B cell (primary cell): Measurements from ENCODE around the gene MAN2A2.

Experiments used
- EZH2 ChIP-seq: IDR thresholded peaks from 2 replicates; pipeline ENCODE4 v1.6.1; 2012; ENCODE audit warnings: borderline replicate concordance, low read depth, mild to moderate bottlenecking, moderate library complexity, low read length; ENCODE audit not compliant: insufficient read depth, poor library complexity, severe bottlenecking
- TF ChIP-seq, protein P1 (sequence below): fragments of 200-600 bp; IDR thresholded peaks from one replicate; pipeline ENCODE4 v1.8.0; 2022; ENCODE audit warnings: antibody characterized with exemption, mild to moderate bottlenecking

DNA sequence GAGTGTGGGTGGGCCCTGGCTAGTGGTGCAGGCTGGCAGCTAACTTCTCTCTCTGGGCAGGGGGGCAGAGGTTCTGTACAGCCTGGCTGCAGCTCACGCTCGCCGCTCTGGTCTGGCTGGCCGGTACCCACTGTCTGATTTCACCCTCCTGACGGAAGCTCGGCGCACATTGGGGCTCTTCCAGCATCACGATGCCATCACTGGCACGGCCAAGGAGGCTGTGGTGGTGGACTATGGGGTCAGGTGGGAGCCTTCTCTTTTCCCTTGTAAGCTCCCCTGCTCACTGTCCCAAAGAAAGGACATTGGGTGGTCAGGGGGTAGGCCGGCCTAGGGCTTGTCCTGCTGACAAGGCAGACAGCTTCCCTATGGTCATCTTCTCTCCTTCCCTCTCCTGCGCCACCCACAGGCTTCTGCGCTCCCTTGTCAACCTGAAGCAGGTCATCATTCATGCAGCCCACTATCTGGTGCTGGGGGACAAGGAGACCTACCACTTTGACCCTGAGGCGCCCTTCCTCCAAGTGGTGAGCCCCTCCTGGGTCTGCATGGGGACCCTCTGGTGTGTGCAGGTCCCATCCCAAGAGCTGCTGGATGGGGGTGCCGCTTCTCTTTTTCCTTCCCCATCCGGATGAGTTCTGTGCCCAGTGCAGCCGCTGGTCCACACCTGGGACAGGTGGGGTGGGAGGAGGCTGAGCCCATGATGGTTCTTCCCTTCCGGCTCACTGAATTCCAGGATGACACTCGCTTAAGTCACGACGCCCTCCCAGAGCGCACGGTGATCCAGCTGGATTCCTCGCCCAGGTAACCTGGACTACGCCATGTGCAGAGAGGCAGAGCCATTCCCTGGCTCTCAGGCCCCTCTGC, 7.6 kb downstream of the MAN2A2 start:
- TF ChIP-seq, protein P1, sequence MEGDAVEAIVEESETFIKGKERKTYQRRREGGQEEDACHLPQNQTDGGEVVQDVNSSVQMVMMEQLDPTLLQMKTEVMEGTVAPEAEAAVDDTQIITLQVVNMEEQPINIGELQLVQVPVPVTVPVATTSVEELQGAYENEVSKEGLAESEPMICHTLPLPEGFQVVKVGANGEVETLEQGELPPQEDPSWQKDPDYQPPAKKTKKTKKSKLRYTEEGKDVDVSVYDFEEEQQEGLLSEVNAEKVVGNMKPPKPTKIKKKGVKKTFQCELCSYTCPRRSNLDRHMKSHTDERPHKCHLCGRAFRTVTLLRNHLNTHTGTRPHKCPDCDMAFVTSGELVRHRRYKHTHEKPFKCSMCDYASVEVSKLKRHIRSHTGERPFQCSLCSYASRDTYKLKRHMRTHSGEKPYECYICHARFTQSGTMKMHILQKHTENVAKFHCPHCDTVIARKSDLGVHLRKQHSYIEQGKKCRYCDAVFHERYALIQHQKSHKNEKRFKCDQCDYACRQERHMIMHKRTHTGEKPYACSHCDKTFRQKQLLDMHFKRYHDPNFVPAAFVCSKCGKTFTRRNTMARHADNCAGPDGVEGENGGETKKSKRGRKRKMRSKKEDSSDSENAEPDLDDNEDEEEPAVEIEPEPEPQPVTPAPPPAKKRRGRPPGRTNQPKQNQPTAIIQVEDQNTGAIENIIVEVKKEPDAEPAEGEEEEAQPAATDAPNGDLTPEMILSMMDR = no peak
- TF ChIP-seq EZH2 = no peak
